Epidermal melanocyte (primary cell): ENCODE data around the gene SEMA4G.

Experiments used
- DNase-seq: peaks from one replicate; pipeline ENCODE4 v3.0.0; 2011; ENCODE audit warnings: low spot score; ENCODE audit not compliant: insufficient read length

The SEMA4G gene

GRCh38 chr10:100987685-100988049, 18.4 kb downstream of the SEMA4G start:
- DNase-seq, result no peak

GRCh38 chr10:100988166-100988565, 18.9 kb downstream of the SEMA4G start:
- no peak for DNase-seq

GRCh38 chr10:100989088-100989487, 19.8 kb downstream of the SEMA4G start:
- DNase-seq, result no peak

DNA sequence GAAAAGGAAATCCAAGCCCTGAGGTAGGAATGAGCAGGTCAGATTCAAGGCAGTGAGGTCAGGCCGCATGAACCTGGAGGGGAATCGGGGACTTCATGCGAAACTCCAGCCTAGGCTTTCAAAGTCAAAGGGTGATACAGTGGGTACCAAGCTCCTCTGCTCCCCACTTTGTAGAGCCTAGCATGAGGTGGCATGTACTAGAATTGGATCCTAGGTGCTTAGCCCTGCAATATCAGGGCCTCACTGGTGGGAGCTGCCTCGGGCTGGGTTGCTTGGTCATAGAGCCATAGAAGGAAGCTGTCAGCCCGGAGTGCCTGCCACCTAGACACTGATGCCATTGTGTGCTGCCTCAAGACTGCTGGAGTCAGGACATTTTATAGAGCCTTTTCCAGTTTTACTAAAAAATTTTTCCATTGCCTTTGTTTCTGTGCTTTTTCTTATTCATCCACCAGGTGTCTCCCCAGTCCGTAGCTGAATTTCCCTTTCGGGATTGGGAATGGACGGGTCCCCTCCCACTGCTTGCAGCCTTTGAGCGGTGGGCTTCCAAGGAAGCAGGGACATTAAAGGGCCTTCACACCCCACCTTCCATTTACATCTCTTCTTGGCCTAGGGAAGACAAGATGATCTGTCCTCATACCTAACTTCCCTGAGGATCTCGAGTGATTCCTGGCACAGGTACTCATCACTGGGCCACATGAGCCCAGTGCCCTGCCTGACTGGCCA, 24.8 kb downstream of the SEMA4G start:
- DNase-seq, result peak; percentile 57

GRCh38 chr10:100995181-100995580, 25.9 kb downstream of the SEMA4G start:
- no peak for DNase-seq

DNA sequence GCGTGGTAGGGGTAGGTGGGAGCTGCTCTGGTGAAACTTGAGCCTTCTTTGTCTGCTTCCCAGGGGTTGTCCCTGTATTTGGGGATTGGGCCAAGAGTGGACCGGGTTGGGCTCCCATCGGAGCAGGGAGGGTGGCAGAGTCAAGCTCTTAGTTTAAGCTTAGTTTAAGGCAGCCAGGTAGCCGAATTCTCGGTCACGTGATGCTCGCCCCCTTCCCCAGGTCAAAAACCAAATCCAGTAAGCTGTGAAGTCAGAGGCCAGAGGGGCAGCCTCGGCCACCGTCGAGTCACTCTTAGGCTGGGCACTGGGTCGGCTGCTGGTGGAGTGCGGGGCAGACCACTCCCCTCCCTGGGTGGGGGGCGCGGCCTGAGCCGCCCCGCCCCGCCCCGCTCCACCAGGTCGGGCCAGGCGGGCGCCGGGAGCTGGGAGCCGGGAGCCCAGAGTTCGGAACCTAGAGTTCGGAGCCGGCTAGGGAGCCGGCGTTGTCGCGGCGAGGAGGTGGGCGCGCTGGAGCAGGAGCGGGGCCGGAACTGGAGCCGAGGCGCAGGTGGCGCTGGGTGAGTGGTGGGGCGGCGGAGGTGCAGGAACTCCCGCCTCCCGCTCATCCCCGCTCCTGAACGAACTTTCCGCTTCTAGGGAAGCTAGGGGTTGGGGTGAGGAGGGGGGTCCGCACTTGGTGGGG, 27.5 kb downstream of the SEMA4G start:
- DNase-seq, result no peak

DNA sequence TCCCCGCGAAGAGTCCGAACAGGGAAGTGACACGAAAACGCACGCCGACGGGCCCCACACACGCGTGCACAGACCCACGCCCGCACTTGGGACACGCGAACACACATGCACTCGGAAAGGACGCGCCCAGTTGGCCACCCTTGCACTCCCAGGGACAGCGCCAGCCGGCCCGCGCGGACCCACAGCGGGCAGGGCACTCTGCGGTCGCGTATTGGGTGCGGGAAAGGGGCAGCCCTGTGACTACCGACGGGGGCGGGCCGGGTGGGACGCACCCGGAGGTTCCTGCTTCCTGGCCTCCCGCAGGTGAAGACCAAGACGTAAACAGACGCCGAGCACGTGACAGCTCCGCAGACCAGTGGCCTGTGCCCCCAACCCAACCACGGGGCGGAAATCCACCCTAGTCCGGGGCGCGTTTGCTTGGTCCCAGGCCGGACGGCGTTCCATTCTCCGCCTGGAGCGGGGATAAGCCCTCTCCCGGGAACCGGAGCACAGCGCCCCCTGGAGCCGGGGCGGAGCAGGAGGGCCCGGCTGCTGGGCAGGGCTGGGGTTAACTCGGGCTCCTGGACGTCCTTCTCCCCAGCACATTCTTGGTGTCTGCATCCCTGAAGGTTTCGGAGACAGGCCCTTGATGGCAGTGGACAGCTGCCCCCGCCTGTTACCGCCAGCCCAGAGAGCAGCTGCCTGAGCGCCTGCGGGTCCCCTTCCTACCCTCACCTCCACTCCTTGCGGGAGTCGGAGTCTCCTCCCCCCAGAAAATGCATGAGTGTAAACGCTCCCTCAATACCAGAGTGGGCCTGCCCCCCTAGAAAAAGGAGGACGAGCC, 28.3 kb downstream of the SEMA4G start:
- DNase-seq, result peak; percentile 84

DNA sequence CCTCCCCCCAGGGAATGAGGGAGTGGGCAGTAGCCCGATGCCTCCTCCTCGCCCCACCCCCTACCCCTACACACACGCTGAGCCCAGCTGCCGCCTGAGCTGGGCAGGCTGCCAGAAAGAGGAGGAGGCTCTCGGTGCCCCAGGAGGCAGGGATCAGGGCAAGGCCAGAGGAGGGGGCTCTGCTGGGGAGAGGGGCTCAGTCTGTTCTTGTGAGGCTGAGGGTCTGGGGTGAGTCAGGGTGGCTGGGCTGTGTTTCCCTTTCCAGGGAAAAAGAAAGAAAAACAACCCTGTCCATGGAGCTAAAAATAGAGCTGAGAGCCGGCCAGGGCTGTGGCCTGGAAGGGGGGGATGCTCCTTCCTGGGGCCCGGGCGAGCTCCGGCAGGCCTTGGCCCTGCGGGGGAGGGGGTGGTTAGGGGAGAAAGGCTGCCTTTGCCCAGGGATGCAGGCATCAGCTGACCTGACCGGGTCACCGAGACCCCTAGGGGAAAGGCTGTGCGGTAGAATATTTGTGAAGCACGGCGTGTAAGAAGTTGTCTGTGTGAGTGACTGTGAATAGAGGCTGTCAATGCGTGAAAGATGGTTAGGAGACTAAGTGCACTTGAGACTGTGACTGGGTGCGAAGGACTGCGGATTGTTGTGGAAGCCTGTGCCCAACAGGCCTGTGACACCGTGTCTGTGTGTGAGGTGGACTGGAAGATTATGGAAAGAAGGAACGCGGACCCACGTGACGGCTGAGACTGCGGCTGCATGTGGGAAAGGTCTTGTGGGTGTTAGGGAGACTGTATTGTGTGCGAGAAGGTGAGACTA, 29.1 kb downstream of the SEMA4G start:
- DNase-seq, result peak; percentile 97

- DNase-seq, result peak; percentile 91
These were observed 29.9 kb downstream of the SEMA4G start for GRCh38 chr10:100998991-100999741.

- DNase-seq, result no peak
These were observed 30.4 kb downstream of the SEMA4G start, which contains the start of gene LZTS2 for GRCh38 chr10:100999742-101000126. TSS of gene LZTS2 (plus strand) at chr10:100999808. CDS start at chr10:101002539, 2,731 bp downstream.

- no peak for DNase-seq
These were observed 31.0 kb downstream of the SEMA4G start for GRCh38 chr10:101000127-101000914.

- peak; percentile 93 for DNase-seq
These were observed 31.8 kb downstream of the SEMA4G start for GRCh38 chr10:101000915-101001658.

- DNase-seq, result no peak
These were observed 32.3 kb downstream of the SEMA4G start for GRCh38 chr10:101001659-101002035.

DNA sequence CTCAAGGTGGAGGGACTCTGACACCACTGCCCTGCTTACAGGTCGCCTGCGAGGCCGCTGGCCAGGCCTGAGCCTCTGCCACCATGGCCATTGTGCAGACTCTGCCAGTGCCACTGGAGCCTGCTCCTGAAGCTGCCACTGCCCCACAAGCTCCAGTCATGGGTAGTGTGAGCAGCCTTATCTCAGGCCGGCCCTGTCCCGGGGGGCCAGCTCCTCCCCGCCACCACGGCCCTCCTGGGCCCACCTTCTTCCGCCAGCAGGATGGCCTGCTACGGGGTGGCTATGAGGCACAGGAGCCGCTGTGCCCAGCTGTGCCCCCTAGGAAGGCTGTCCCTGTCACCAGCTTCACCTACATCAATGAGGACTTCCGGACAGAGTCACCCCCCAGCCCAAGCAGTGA, 33.2 kb downstream of the SEMA4G start:
- no peak for DNase-seq

DNA sequence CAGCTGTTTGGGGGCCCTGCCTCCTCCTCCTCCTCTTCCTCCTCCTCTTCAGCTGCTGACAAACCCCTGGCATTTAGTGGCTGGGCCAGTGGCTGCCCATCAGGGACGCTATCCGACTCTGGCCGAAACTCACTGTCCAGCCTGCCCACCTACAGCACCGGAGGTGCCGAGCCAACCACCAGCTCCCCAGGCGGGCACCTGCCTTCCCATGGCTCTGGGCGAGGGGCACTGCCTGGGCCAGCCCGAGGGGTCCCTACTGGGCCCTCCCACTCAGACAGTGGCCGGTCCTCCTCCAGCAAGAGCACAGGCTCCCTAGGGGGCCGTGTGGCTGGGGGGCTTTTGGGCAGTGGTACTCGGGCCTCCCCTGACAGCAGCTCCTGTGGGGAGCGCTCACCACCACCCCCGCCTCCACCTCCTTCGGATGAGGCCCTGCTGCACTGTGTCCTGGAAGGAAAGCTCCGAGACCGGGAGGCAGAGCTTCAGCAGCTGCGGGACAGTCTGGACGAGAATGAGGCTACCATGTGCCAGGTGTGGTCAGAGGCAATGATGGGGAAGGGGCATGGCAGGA, 34.4 kb downstream of the SEMA4G start:
- DNase-seq, result no peak

DNA sequence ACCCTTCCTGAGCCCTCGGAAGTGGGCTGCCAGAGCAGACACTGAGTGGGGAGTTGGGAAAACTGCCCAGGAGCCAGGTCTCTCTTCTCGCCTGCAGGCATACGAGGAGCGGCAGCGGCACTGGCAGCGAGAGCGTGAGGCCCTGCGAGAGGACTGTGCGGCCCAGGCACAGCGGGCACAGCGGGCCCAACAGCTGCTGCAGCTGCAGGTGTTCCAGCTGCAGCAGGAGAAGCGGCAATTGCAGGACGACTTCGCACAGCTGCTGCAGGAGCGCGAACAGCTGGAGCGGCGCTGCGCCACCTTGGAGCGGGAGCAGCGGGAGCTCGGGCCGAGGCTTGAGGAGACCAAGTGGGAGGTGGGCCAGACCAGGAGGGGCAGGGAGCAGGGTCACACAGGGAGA, 36.1 kb downstream of the SEMA4G start:
- no peak for DNase-seq

DNA sequence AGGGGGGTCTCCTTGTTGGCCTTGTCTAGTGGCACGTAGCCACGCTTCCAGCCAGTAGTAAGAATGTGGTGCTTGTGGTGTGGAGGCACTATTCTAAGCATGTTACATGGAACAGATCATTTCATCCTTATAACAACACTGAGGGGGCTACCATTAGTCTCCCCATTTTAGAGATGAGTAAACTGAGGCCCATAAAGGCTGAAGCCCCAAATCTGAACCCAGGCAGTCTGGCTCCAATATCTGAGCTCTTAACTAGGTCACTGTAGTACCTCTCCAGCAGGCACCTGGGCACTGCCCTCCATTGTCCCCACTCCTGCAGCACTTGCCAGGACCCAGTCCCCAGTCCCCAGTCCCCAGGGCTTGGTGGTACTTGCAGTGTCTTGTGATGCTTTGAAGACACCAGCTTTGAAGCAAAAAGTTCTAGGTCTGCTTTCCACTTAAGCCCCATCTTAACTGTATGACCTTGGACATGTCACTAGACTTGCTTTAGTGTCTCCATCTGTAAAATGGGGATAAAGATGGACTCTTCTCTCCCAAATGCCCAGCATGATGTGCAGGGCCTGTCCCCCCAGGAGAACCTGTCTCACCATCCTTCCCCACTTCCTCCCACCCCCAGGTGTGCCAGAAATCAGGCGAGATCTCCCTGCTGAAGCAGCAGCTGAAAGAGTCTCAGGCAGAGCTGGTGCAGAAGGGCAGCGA, 36.7 kb downstream of the SEMA4G start:
- DNase-seq, result no peak

DNA sequence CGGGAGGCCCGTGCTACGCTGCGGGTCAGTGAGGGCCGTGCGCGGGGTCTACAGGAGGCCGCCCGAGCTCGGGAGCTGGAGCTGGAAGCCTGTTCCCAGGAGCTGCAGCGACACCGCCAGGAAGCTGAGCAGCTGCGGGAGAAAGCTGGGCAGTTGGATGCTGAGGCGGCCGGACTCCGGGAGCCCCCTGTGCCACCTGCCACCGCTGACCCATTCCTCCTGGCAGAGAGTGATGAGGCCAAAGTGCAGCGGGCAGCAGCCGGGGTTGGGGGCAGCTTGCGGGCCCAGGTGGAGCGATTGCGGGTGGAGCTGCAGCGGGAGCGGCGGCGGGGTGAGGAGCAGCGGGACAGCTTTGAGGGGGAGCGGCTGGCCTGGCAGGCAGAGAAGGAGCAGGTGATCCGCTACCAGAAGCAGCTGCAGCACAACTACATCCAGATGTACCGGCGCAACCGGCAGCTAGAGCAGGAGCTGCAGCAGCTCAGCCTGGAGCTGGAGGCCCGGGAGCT, 37.3 kb downstream of the SEMA4G start:
- DNase-seq, result no peak
